Stomach (tissue), 4 donors: Measurements from ENCODE around the gene TTLL11.

ENCODE experiments used
- CTCF ChIP-seq, 7 experiments: fragments of 450-650 bp in 4 of 7; fragments of 200-600 bp in 3 of 7; sonication (generic) in 3 of 7; IDR thresholded peaks; one replicate each; pipeline ENCODE4 v1.5.1; 2016 to 2019; ENCODE audit warnings: antibody characterized with exemption in 7 of 7, control low read depth in 2 of 7, mild to moderate bottlenecking in 1 of 7
- EP300 ChIP-seq: sonication (generic); formaldehyde crosslinking; IDR thresholded peaks from one replicate; pipeline ENCODE4 v1.6.1; 2017; ENCODE audit warnings: antibody characterized with exemption
- POLR2A ChIP-seq, 4 donors: fragments of 450-650 bp; IDR thresholded peaks; one replicate each; pipeline ENCODE4 v1.6.1; 2016; ENCODE audit warnings: antibody characterized with exemption in 4 of 4, control low read depth in 2 of 4, mild to moderate bottlenecking in 1 of 4, moderate library complexity in 1 of 4

DNA sequence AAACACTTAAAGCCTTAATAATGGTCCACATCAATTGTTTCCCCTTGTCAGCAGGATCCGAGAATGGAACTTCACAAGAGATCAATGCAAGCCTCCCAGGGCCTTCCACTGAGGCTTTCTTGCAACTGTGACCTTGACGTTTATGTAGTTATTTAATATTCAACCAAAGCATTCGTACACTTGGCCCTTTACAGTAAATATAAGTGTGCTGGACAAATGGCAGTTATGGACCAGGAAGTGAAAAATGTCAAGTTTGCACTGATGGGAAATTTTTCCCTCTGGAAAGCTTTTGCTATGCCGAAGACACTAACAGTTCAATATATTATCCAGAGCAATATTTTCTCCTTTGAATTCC is 101.8 kb downstream of the TTLL11 start:
- TF ChIP-seq EP300 (no peak), CTCF (IDR thresholded peaks at IDR 0.05) (no peak), POLR2A (IDR thresholded peaks at IDR 0.05) (no peak)
